PC-3 (cell line): ENCODE results near the gene VAT1L.

ENCODE experiments used
- EZH2 ChIP-seq: fragments of 300-600 bp; sonication (generic); IDR thresholded peaks from one replicate; pipeline ENCODE4 v1.6.1; 2017; ENCODE audit warnings: antibody characterized with exemption, mild to moderate bottlenecking, low read length; ENCODE audit not compliant: unreplicated experiment
- EZH2phosphoT487 ChIP-seq: fragments of 300-600 bp; sonication (generic); IDR thresholded peaks from 2 replicates; pipeline ENCODE4 v1.6.1; 2018; ENCODE audit warnings: mild to moderate bottlenecking, antibody characterized with exemption, low read length, borderline replicate concordance
- TF ChIP-seq, protein P1 (sequence below): fragments of 300-600 bp; sonication (generic); conservative IDR thresholded peaks from 2 replicates; pipeline ENCODE4 v1.5.1; 2017; ENCODE audit warnings: antibody characterized with exemption, low read depth, mild to moderate bottlenecking, low read length

DNA sequence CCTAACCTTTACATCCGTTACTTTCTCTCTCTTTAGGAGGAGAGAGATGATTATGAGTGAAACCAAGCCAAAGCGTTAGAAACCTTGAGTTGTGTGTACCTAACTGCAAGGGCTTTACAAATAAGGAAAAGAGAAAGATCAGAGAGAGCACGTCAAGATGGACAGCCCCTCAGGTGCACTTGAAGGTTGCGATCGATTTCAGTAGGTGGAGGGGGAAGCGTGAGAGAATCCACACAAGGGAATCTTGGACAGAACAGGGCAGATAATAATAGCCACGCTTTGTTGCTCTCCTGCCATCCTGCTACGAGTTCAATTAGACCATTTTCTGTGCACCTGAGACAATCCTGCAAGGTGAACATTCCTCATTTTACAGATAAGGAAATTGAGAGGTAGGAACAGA is 78.4 kb downstream of the VAT1L start:
- TF ChIP-seq, protein P1, sequence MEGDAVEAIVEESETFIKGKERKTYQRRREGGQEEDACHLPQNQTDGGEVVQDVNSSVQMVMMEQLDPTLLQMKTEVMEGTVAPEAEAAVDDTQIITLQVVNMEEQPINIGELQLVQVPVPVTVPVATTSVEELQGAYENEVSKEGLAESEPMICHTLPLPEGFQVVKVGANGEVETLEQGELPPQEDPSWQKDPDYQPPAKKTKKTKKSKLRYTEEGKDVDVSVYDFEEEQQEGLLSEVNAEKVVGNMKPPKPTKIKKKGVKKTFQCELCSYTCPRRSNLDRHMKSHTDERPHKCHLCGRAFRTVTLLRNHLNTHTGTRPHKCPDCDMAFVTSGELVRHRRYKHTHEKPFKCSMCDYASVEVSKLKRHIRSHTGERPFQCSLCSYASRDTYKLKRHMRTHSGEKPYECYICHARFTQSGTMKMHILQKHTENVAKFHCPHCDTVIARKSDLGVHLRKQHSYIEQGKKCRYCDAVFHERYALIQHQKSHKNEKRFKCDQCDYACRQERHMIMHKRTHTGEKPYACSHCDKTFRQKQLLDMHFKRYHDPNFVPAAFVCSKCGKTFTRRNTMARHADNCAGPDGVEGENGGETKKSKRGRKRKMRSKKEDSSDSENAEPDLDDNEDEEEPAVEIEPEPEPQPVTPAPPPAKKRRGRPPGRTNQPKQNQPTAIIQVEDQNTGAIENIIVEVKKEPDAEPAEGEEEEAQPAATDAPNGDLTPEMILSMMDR, result no peak
- TF ChIP-seq EZH2, result no peak
- TF ChIP-seq EZH2phosphoT487, result no peak
